DMS79 treated with DMSO at 0.1 percent for 48 hours (cell line): ENCODE results near the gene IZUMO2.
"Not testable (repeated sequence)": the region's sequence is repeated elsewhere in the genome, so short reads cannot be mapped to it uniquely, and the experiment has no call there.

ENCODE experiments used
- DNase-seq: peaks from one replicate; lab custom pipeline; 2025; lab: John Stamatoyannopoulos, UW

Gene IZUMO2

DNA sequence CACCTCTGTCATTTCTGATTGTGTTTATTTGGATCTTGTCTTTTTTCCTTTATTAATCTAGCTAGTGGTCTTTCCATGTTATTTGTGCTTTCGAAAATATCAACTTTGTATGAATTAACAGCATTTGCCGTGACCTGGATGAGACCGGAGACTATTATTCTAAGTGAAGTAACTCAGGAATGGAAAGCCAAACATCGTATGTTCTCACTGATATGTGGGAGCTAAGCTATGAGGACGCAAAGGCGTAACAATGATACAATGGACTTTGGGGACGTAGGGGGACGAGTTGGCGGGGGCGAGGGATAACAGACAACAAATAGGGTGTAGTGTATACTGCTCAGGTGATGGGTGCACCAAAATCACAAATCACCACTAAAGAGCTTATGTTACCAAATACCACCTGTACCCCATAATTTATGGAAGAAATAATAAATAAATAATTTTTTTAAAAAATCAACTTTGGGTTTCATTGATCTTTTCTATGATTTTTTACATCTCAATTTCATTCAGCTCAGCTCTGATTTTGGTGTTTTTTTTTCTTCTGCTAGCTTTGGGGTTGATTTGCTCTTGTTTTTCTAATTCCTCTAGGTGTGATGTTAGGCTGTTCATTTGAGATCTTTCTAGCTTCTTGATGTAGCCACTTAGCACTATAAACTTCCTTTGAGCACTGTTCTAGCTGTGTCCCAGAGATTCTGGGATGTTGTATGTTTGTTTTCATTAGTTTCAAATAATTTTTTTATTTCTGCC, 27.1 kb downstream of the IZUMO2 start:
- not testable (repeated sequence) for DNase-seq

GRCh38 chr19:50134777-50135719, 28.0 kb downstream of the IZUMO2 start:
- DNase-seq = not testable (repeated sequence)

DNA sequence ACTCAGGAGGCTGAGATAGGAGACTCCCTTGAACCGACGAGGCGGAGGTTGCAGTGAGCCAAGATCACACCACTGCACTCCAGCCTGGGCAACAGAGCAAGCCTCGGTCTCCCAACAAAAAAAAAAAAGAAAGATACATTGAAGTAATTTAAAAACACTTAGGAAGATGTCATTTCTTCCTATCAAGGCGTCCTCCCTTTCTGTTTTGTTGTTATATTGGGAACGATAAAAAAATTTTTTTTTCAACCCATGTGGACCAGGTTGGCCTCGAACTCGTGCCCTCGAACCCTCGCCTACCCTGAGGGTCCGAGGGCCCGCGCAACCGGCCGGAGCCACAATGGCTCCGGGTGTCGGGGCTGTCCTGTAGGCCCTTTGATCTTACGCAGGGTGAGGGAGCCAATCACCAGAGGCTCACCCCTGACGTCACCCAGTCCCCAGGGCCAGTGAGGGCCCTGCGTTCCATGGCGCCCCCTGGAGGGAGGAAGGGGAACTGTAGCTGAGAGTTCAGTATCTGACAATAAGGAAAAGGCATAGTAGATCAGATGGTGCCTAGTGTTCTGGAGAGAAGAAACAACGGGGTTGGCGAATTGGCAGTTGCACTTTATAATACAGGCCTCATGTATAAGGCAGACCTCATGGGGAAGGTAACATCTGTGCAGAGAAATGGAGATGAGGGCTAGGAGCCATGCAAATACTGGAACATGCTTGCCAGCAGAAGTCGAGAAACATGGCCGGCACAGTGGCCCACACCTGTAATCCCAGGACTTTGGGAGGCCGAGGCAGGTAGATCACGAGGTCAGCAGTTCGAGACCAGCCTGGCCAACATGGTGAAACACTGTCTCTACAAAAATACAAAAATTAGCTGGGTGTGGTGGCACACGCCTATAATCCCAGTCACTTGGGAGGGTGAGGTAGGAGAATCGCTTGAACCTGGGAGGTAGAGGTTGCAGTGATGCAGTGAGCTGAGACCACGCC, 29.3 kb downstream of the IZUMO2 start:
- not testable (repeated sequence) for DNase-seq

GRCh38 chr19:50104012-50104411, 59.1 kb downstream of the IZUMO2 start:
- DNase-seq = not testable (repeated sequence)

DNA sequence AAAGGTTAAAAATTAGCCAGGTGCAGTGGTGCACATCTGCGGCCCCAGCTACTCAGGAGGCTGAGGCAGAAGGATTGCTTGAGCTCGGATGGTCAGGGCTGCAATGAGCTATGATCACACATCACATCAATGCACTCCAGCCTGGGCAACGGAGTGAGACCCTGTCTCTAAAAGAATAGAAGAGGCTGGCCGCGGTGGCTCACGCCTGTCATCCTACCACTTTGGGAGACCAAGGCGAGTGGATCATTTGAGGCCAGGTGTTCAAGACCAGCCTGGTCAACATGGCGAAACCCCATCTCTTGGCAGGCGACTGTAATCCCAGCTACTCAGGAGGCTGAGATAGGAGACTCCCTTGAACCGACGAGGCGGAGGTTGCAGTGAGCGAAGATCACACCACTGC, 59.7 kb downstream of the IZUMO2 start:
- DNase-seq = not testable (repeated sequence)
